ENCODE results near the gene PRR5L.
A peak's percentile ranks its signal among the peaks of the same experiment; 100 is the strongest.

PRR5L gene

GRCh38 chr11:36251823-36252222 lies 44.3 kb upstream of the PRR5L start:
- H4K8ac ChIP-seq (ENCODE audit: low read depth, low read length) = no peak overlapping the region
- H3K18ac ChIP-seq (ENCODE audit: low read length) = no peak overlapping the region
- H3K4me2 ChIP-seq (ENCODE audit: low read length) = no peak overlapping the region
- H2BK5ac ChIP-seq (ENCODE audit: low read depth, low read length, poor library complexity) = no peak overlapping the region
- H2BK12ac ChIP-seq (ENCODE audit: low read length) = no peak overlapping the region
- peaks cover 4% of the 10 kb centered on the region for H3K9me3 ChIP-seq (ENCODE audit: insufficient read depth, low read depth, low read length)
- H3K23ac ChIP-seq (ENCODE audit: low read length) = no peak overlapping the region
- WGBS (ENCODE audit: extremely low coverage, insufficient coverage, insufficient read length) = no CpG with 5 or more reads among the region's 2 CpGs
- H3K27me3 ChIP-seq (ENCODE audit: insufficient read depth, low read length) = no peaks in the 10 kb centered on the region
- DNase-seq = no peak
- no peak overlapping the region for H3K14ac ChIP-seq (ENCODE audit: low read length)
- H3K36me3 ChIP-seq (ENCODE audit: control insufficient read depth in 1 of 2, insufficient read depth in 2 of 2, low read length in 2 of 2) = no peaks in the 10 kb centered on the region
- H2AK5ac ChIP-seq (ENCODE audit: low read length) = no peak overlapping the region
- H2BK120ac ChIP-seq (ENCODE audit: insufficient read depth, low read length, poor library complexity) = no peak overlapping the region
- H3K27ac ChIP-seq (ENCODE audit: low read depth, low read length) = no peak overlapping the region
- H3K4me1 ChIP-seq (ENCODE audit: control insufficient read depth in 1 of 2, insufficient read depth in 2 of 2, low read length in 2 of 2) = peaks cover 0 to 5% of the 10 kb centered on the region in 2 experiments
- H3K4me3 ChIP-seq (ENCODE audit: low read depth, low read length) = no peak overlapping the region
- H3K9ac ChIP-seq (ENCODE audit: low read length) = no peak overlapping the region
- no peaks in the 10 kb centered on the region for H3K79me1 ChIP-seq (ENCODE audit: low read length)
- H4K12ac ChIP-seq (ENCODE audit: low read depth, low read length) = no peak overlapping the region
- no peak overlapping the region for H4K91ac ChIP-seq (ENCODE audit: low read depth, low read length)
- no peaks in the 10 kb centered on the region for H3K79me2 ChIP-seq (ENCODE audit: control insufficient read depth, insufficient read depth, low read length, poor library complexity)
- no peak overlapping the region for H2AFZ ChIP-seq (ENCODE audit: insufficient read depth, low read length, poor library complexity)
- H3K4ac ChIP-seq (ENCODE audit: low read depth, low read length) = no peak overlapping the region

DNA sequence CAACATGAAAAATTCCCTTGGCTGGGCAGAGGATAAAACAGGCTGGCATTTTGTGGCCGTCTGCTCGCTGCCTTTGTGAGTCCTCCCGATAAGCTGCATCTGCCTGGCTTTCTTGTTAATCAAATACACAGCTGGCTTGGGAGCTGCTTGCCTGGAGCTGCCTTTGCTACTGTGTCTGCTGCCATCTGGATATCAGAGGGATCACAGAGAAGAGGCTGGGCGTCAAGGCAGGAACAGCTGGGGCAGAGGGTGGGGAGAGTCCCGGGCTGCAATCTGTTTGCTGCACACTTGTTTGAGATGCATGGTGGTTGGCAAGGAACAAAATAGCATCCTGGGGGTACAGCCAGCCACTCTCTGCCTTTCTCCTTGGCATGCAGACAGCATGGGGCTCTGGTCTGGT lies 42.9 kb upstream of the PRR5L start:
- Histone ChIP-seq H3K4ac (ENCODE audit: low read depth, low read length) (no peak overlapping the region), H3K27ac (ENCODE audit: low read depth, low read length) (no peak overlapping the region), H4K12ac (ENCODE audit: low read depth, low read length) (no peak overlapping the region), H3K27me3 (ENCODE audit: insufficient read depth, low read length) (no peaks in the 10 kb centered on the region), H2BK12ac (ENCODE audit: low read length) (no peak overlapping the region), H3K79me1 (ENCODE audit: low read length) (no peaks in the 10 kb centered on the region), H3K18ac (ENCODE audit: low read length) (no peak overlapping the region), H2BK5ac (ENCODE audit: low read depth, low read length, poor library complexity) (no peak overlapping the region), H3K4me3 (ENCODE audit: low read depth, low read length) (no peak overlapping the region), H4K91ac (ENCODE audit: low read depth, low read length) (no peak overlapping the region), H3K9ac (ENCODE audit: low read length) (no peak overlapping the region), H3K23ac (ENCODE audit: low read length) (no peak overlapping the region), H3K79me2 (ENCODE audit: control insufficient read depth, insufficient read depth, low read length, poor library complexity) (no peaks in the 10 kb centered on the region), H2AFZ (ENCODE audit: insufficient read depth, low read length, poor library complexity) (no peak overlapping the region), H3K4me2 (ENCODE audit: low read length) (no peak overlapping the region), H3K36me3 (ENCODE audit: control insufficient read depth in 1 of 2, insufficient read depth in 2 of 2, low read length in 2 of 2) (no peaks in the 10 kb centered on the region), H2AK5ac (ENCODE audit: low read length) (no peak overlapping the region), H2BK120ac (ENCODE audit: insufficient read depth, low read length, poor library complexity) (no peak overlapping the region), H4K8ac (ENCODE audit: low read depth, low read length) (no peak overlapping the region), H3K4me1 (ENCODE audit: control insufficient read depth in 1 of 2, insufficient read depth in 2 of 2, low read length in 2 of 2) (peaks cover 0 to 6% of the 10 kb centered on the region in 2 experiments), H3K14ac (ENCODE audit: low read length) (no peak overlapping the region), H3K9me3 (ENCODE audit: insufficient read depth, low read depth, low read length) (peaks cover 4% of the 10 kb centered on the region)
- no CpG with 5 or more reads among the region's 5 CpGs for WGBS (ENCODE audit: extremely low coverage, insufficient coverage, insufficient read length)
- no peak for DNase-seq

DNA sequence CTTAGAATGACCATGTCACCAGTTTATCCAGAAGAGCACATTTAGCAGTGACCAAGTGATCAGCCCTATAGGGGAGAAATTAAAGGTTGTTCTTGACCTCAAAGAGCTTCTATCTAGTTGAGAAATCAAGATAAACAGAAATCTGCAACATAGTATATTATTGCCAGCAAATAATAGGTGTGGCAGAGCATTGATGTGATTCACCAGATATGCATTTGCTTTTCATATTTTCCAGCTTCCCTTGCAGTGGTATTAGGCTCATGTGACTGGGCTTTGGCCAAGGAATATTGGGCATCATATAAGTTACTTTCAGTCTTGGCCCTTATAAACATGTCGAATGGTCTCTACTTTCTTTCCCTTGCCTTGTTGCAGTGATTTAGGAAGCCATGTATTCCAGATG lies 41.4 kb upstream of the PRR5L start:
- no peak overlapping the region for H3K23ac ChIP-seq (ENCODE audit: low read length)
- no peak overlapping the region for H2AK5ac ChIP-seq (ENCODE audit: low read length)
- no peaks in the 10 kb centered on the region for H3K36me3 ChIP-seq (ENCODE audit: control insufficient read depth in 1 of 2, insufficient read depth in 2 of 2, low read length in 2 of 2)
- H3K27ac ChIP-seq (ENCODE audit: low read depth, low read length) = no peak overlapping the region
- WGBS (ENCODE audit: extremely low coverage, insufficient coverage, insufficient read length) = no CpG with 5 or more reads among the region's 1 CpG
- no peak overlapping the region for H4K8ac ChIP-seq (ENCODE audit: low read depth, low read length)
- no peak overlapping the region for H3K9ac ChIP-seq (ENCODE audit: low read length)
- no peak overlapping the region for H2BK12ac ChIP-seq (ENCODE audit: low read length)
- no peak overlapping the region for H3K14ac ChIP-seq (ENCODE audit: low read length)
- no peak overlapping the region for H3K4me3 ChIP-seq (ENCODE audit: low read depth, low read length)
- H3K9me3 ChIP-seq (ENCODE audit: insufficient read depth, low read depth, low read length) = peaks cover 4% of the 10 kb centered on the region
- H3K27me3 ChIP-seq (ENCODE audit: insufficient read depth, low read length) = no peaks in the 10 kb centered on the region
- H3K4me1 ChIP-seq (ENCODE audit: control insufficient read depth in 1 of 2, insufficient read depth in 2 of 2, low read length in 2 of 2) = peaks cover 0 to 9% of the 10 kb centered on the region in 2 experiments
- H2BK120ac ChIP-seq (ENCODE audit: insufficient read depth, low read length, poor library complexity) = no peak overlapping the region
- H4K91ac ChIP-seq (ENCODE audit: low read depth, low read length) = no peak overlapping the region
- no peaks in the 10 kb centered on the region for H3K79me1 ChIP-seq (ENCODE audit: low read length)
- no peak overlapping the region for H3K4me2 ChIP-seq (ENCODE audit: low read length)
- no peak overlapping the region for H3K18ac ChIP-seq (ENCODE audit: low read length)
- DNase-seq = no peak
- no peak overlapping the region for H2BK5ac ChIP-seq (ENCODE audit: low read depth, low read length, poor library complexity)
- H3K79me2 ChIP-seq (ENCODE audit: control insufficient read depth, insufficient read depth, low read length, poor library complexity) = no peaks in the 10 kb centered on the region
- H4K12ac ChIP-seq (ENCODE audit: low read depth, low read length) = no peak overlapping the region
- H3K4ac ChIP-seq (ENCODE audit: low read depth, low read length) = no peak overlapping the region
- H2AFZ ChIP-seq (ENCODE audit: insufficient read depth, low read length, poor library complexity) = no peak overlapping the region

- H3K4ac ChIP-seq (ENCODE audit: low read depth, low read length) = no peak overlapping the region
- H2BK120ac ChIP-seq (ENCODE audit: insufficient read depth, low read length, poor library complexity) = no peak overlapping the region
- no peak overlapping the region for H3K9ac ChIP-seq (ENCODE audit: low read length)
- no peak overlapping the region for H2BK5ac ChIP-seq (ENCODE audit: low read depth, low read length, poor library complexity)
- H3K27me3 ChIP-seq (ENCODE audit: insufficient read depth, low read length) = no peaks in the 10 kb centered on the region
- WGBS (ENCODE audit: extremely low coverage, insufficient coverage, insufficient read length) = no CpG with 5 or more reads among the region's 5 CpGs
- no peak overlapping the region for H3K18ac ChIP-seq (ENCODE audit: low read length)
- no peak overlapping the region for H2AK5ac ChIP-seq (ENCODE audit: low read length)
- H3K23ac ChIP-seq (ENCODE audit: low read length) = no peak overlapping the region
- no peak overlapping the region for H3K4me2 ChIP-seq (ENCODE audit: low read length)
- no peaks in the 10 kb centered on the region for H3K79me1 ChIP-seq (ENCODE audit: low read length)
- no peaks in the 10 kb centered on the region for H3K79me2 ChIP-seq (ENCODE audit: control insufficient read depth, insufficient read depth, low read length, poor library complexity)
- peaks cover 0 to 8% of the 10 kb centered on the region in 2 experiments for H3K4me1 ChIP-seq (ENCODE audit: control insufficient read depth in 1 of 2, insufficient read depth in 2 of 2, low read length in 2 of 2)
- H4K8ac ChIP-seq (ENCODE audit: low read depth, low read length) = no peak overlapping the region
- H4K91ac ChIP-seq (ENCODE audit: low read depth, low read length) = no peak overlapping the region
- H3K9me3 ChIP-seq (ENCODE audit: insufficient read depth, low read depth, low read length) = peaks cover 4% of the 10 kb centered on the region
- DNase-seq = peak; percentile 35 to 51
- no peak overlapping the region for H3K4me3 ChIP-seq (ENCODE audit: low read depth, low read length)
- H2AFZ ChIP-seq (ENCODE audit: insufficient read depth, low read length, poor library complexity) = no peak overlapping the region
- no peaks in the 10 kb centered on the region for H3K36me3 ChIP-seq (ENCODE audit: control insufficient read depth in 1 of 2, insufficient read depth in 2 of 2, low read length in 2 of 2)
- no peak overlapping the region for H3K27ac ChIP-seq (ENCODE audit: low read depth, low read length)
- no peak overlapping the region for H4K12ac ChIP-seq (ENCODE audit: low read depth, low read length)
- peak overlapping the region; percentile 21 for H2BK12ac ChIP-seq (ENCODE audit: low read length)
- H3K14ac ChIP-seq (ENCODE audit: low read length) = no peak overlapping the region
Measured at GRCh38 chr11:36257351-36257750, 38.7 kb upstream of the PRR5L start.

Data from trophoblast cell (in vitro differentiated cells and primary cell).